HCT116 (cell line): ENCODE measurements around the gene AIFM2. TPM values are rescaled to one million over a fixed set of nuclear protein-coding genes. Genes with fewer than 3 reads are reported as not detected.

Experiments
- ATAC-seq: fragments of 200-7000 bp; cut with Tn5 transposase; 2 replicates; pipeline ENCODE4 v1.9.1; 2020; ENCODE audit warnings: mild to moderate bottlenecking, moderate library complexity
- BruUV-seq: library from RNA; stranded (reverse); fragments of 400-500 nt; replicated peaks from 2 replicates; lab custom pipeline; 2021; lab: Mats Ljungman, UMichigan
- CTCF ChIA-PET: fragments of 300-600 bp; sonication (Branson Sonifier 250); formaldehyde crosslinking; loops from one replicate; lab custom pipeline; 2021; ENCODE audit warnings: antibody characterized with exemption; lab: Charles Lee
- POLR2A ChIA-PET: fragments of 300-600, 350-600 bp; sonication (Branson Sonifier 250); formaldehyde crosslinking; loops from one replicate; lab custom pipeline; 2021; ENCODE audit warnings: antibody characterized with exemption; lab: Charles Lee
- RAD21 ChIA-PET, 2 experiments: fragments of 300-600 bp; sonication (Branson Sonifier 250); formaldehyde crosslinking; loops; one replicate each; lab custom pipeline; 2023; ENCODE audit warnings: low total read pairs in 2 of 2; ENCODE audit not compliant: uncharacterized antibody in 2 of 2, unreplicated experiment in 2 of 2, low non-redundant PET in 1 of 2; lab: Charles Lee
- DNase-seq: peaks from one replicate; pipeline ENCODE4 v3.0.0-alpha.2; 2010; ENCODE audit warnings: low read depth, low spot score
- H2AFZ ChIP-seq: fragments of 200-600 bp; shearing (Covaris generic), sonication (generic); 2 replicates; pipeline ENCODE4 v1.6.1; 2017; ENCODE audit warnings: low read depth, mixed run types, mixed read lengths, antibody characterized with exemption, low read length; ENCODE audit not compliant: poor library complexity, severe bottlenecking
- H3K27ac ChIP-seq: 2 replicates; pipeline ENCODE4 v1.5.1; 2012; ENCODE audit warnings: low read depth, low read length
- H3K27me3 ChIP-seq: fragments of 200-600 bp; sonication (generic); 2 replicates; pipeline ENCODE4 v1.6.1; 2016; ENCODE audit warnings: mixed run types, low read length, mixed read lengths; ENCODE audit not compliant: insufficient read depth
- H3K36me3 ChIP-seq, 2 experiments: fragments of 200-500 bp in 1 of 2; fragments of 200-600 bp in 1 of 2; sonication (Bioruptor generic) in 1 of 2; sonication (generic) in 1 of 2; 2 replicates each; pipeline versions ENCODE4 v1.5.1 to v1.6.1; 2014 to 2016; ENCODE audit warnings: low read length in 2 of 2, inconsistent platforms in 1 of 2, mixed read lengths in 1 of 2, mixed run types in 1 of 2; ENCODE audit not compliant: insufficient read depth in 2 of 2, control insufficient read depth in 1 of 2
- H3K4me1 ChIP-seq, 2 experiments: fragments of 200-600 bp in 1 of 2; sonication (generic) in 1 of 2; 2 replicates each; pipeline versions ENCODE4 v1.5.1 to v1.6.1; 2012 to 2017; ENCODE audit warnings: low read length in 2 of 2, inconsistent platforms in 1 of 2, mild to moderate bottlenecking in 1 of 2, mixed read lengths in 1 of 2, mixed run types in 1 of 2, moderate library complexity in 1 of 2; ENCODE audit not compliant: insufficient read depth in 2 of 2, control insufficient read depth in 1 of 2
- H3K4me2 ChIP-seq: fragments of 200-600 bp; sonication (generic); 2 replicates; pipeline ENCODE4 v1.6.1; 2017; ENCODE audit warnings: mixed run types, low read length, mixed read lengths
- H3K4me3 ChIP-seq, 2 experiments: fragments of 200-600 bp in 1 of 2; sonication (generic) in 1 of 2; replicated peaks in 1 of 2; 2 replicates each; pipeline ENCODE4 v1.5.1; 2011 to 2016; ENCODE audit warnings: low read length in 2 of 2, control low read depth in 1 of 2, low read depth in 1 of 2, mild to moderate bottlenecking in 1 of 2, mixed read lengths in 1 of 2, mixed run types in 1 of 2
- H3K79me2 ChIP-seq: fragments of 200-600 bp; sonication (generic); 2 replicates; pipeline ENCODE4 v1.6.1; 2017; ENCODE audit warnings: mild to moderate bottlenecking, mixed run types, low read length, moderate library complexity, mixed read lengths; ENCODE audit not compliant: insufficient read depth
- H3K9ac ChIP-seq: fragments of 200-600 bp; sonication (generic); 2 replicates; pipeline ENCODE4 v1.6.1; 2016; ENCODE audit warnings: low read length, mixed read lengths
- H3K9me2 ChIP-seq: fragments of 200-600 bp; sonication (generic), shearing (Covaris generic); 2 replicates; pipeline ENCODE4 v1.6.1; 2017; ENCODE audit warnings: mixed run types, mild to moderate bottlenecking, moderate library complexity; ENCODE audit not compliant: insufficient read depth
- H3K9me3 ChIP-seq, 2 experiments: fragments of 200-500 bp in 1 of 2; fragments of 200-600 bp in 1 of 2; sonication (Bioruptor generic) in 1 of 2; sonication (generic) in 1 of 2; 2 replicates each; pipeline ENCODE4 v1.6.1; 2014 to 2017; ENCODE audit warnings: low read length in 2 of 2, mixed read lengths in 2 of 2, inconsistent platforms in 1 of 2, low read depth in 1 of 2, mild to moderate bottlenecking in 1 of 2, mixed run types in 1 of 2, moderate library complexity in 1 of 2; ENCODE audit not compliant: control insufficient read depth in 1 of 2, insufficient read depth in 1 of 2
- H4K20me1 ChIP-seq: fragments of 200-600 bp; sonication (generic), shearing (Covaris generic); 2 replicates; pipeline ENCODE4 v1.6.1; 2017; ENCODE audit warnings: mixed run types, mild to moderate bottlenecking, moderate library complexity; ENCODE audit not compliant: insufficient read depth
- EZH2phosphoT487 ChIP-seq: fragments of 200-600 bp; IDR thresholded peaks from 2 replicates; pipeline ENCODE4 v1.6.1; 2018; ENCODE audit warnings: antibody characterized with exemption, borderline replicate concordance
- JUND ChIP-seq: IDR thresholded peaks from 2 replicates; pipeline ENCODE4 v1.6.1; 2012
- POLR2A ChIP-seq: IDR thresholded peaks from 2 replicates; pipeline ENCODE4 v1.7.0; 2011; ENCODE audit warnings: borderline replicate concordance; ENCODE audit not compliant: insufficient read depth, insufficient read length; ENCODE audit errors: extremely low read depth
- POLR2AphosphoS5 ChIP-seq: IDR thresholded peaks from 2 replicates; pipeline ENCODE4 v1.6.1; 2011; ENCODE audit warnings: mild to moderate bottlenecking, low read depth, low read length, moderate library complexity
- RAD21 ChIP-seq: IDR thresholded peaks from 2 replicates; pipeline ENCODE4 v1.6.1; 2012; ENCODE audit warnings: low read depth, mild to moderate bottlenecking
- SIN3A ChIP-seq: IDR thresholded peaks from 2 replicates; pipeline ENCODE4 v1.6.1; 2012; ENCODE audit warnings: low read depth
- YY1 ChIP-seq: IDR thresholded peaks from 2 replicates; pipeline ENCODE4 v1.6.1; 2011; ENCODE audit warnings: low read length, low read depth, moderate library complexity, mild to moderate bottlenecking; ENCODE audit not compliant: insufficient replicate concordance; ENCODE audit errors: extremely low read depth
- ZBTB33 ChIP-seq: IDR thresholded peaks from 2 replicates; pipeline ENCODE4 v1.6.1; 2011; ENCODE audit warnings: mild to moderate bottlenecking, low read length, moderate library complexity; ENCODE audit not compliant: insufficient replicate concordance; ENCODE audit errors: extremely low read depth
- ZNF274 ChIP-seq: fragments of 200-500 bp; sonication (Bioruptor generic); IDR thresholded peaks from 2 replicates; pipeline ENCODE4 v1.6.1; 2014; ENCODE audit warnings: mild to moderate bottlenecking, low read depth, low read length, inconsistent platforms
- intact Hi-C: fragments of 100-400 bp; cut with micrococcal nuclease; formaldehyde crosslinking; loops from 2 replicates; pipeline ENCODE4 v1.10.0; 2022
- total RNA-seq: library from RNA; stranded (reverse); gene quantifications from one replicate; pipeline ENCODE4 v1.2.1, GENCODE V29; 2021; ENCODE audit not compliant: unreplicated experiment
- TF ChIP-seq, protein P1 (sequence below), 3 experiments: fragments of 200-600 bp in 1 of 3; sonication (generic) in 1 of 3; IDR thresholded peaks in 2 of 3; conservative IDR thresholded peaks in 1 of 3; 2 replicates each; pipeline ENCODE4 v1.5.1; 2012 to 2017; ENCODE audit warnings: low read depth in 2 of 3, low read length in 2 of 3, antibody characterized with exemption in 1 of 3, borderline replicate concordance in 1 of 3, control low read depth in 1 of 3, mild to moderate bottlenecking in 1 of 3, mixed read lengths in 1 of 3, mixed run types in 1 of 3, moderate library complexity in 1 of 3; ENCODE audit not compliant: insufficient read depth in 1 of 3

Gene AIFM2
- total RNA-seq, 1 experiment from 2014 or later: 20.0 TPM

DNA sequence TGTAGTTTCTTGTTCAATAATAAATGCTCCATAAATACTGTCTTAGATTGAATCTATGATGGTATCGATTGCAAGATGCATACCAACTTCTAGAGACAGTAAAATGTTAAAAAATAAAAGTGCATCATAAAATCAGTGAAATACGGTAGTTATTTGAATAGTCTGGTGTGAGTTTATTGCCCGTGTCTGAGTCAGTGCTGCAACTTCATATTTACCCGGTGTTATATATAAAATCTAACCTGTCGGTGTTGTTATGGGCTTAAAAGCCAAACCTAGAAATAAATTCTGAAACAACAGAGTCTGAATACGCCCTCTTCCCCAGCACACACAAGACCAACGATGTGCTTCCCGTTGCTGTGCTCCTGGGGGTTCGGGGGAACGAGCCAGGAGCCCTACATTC, 63.7 kb downstream of the AIFM2 start:
- H4K20me1 ChIP-seq: no peaks in the 10 kb centered on the region
- intact Hi-C loops: no loop called here
- no peak overlapping the region for H3K27ac ChIP-seq
- H3K9ac ChIP-seq: no peak overlapping the region
- CTCF ChIA-PET: no interaction called here
- H3K9me3 ChIP-seq: no peaks in the 10 kb centered on the region
- ATAC-seq (no peak), DNase-seq (no peak)
- RAD21 ChIA-PET: no interaction called here
- H3K4me2 ChIP-seq: no peak overlapping the region
- TF ChIP-seq ZBTB33: no peak
- TF ChIP-seq EZH2phosphoT487: no peak
- no peak for TF ChIP-seq YY1
- no peak for TF ChIP-seq POLR2A
- no peak for TF ChIP-seq ZNF274
- no peak for TF ChIP-seq SIN3A
- no peak for TF ChIP-seq POLR2AphosphoS5
- TF ChIP-seq JUND: no peak
- TF ChIP-seq RAD21: no peak
- TF ChIP-seq, protein P1, sequence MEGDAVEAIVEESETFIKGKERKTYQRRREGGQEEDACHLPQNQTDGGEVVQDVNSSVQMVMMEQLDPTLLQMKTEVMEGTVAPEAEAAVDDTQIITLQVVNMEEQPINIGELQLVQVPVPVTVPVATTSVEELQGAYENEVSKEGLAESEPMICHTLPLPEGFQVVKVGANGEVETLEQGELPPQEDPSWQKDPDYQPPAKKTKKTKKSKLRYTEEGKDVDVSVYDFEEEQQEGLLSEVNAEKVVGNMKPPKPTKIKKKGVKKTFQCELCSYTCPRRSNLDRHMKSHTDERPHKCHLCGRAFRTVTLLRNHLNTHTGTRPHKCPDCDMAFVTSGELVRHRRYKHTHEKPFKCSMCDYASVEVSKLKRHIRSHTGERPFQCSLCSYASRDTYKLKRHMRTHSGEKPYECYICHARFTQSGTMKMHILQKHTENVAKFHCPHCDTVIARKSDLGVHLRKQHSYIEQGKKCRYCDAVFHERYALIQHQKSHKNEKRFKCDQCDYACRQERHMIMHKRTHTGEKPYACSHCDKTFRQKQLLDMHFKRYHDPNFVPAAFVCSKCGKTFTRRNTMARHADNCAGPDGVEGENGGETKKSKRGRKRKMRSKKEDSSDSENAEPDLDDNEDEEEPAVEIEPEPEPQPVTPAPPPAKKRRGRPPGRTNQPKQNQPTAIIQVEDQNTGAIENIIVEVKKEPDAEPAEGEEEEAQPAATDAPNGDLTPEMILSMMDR (IDR thresholded peaks at IDR 0.05 in 2 of 3, conservative IDR thresholded peaks at IDR 0.05 in 1 of 3; ENCODE audit: borderline replicate concordance in 1 of 3, insufficient read depth in 1 of 3, low read depth in 2 of 3, low read length in 2 of 3): no peak
- BruUV-seq: no TSS peak
- H3K27me3 ChIP-seq: no peaks in the 10 kb centered on the region
- POLR2A ChIA-PET: no interaction called here
- H3K4me3 ChIP-seq: no peak overlapping the region
- no peaks in the 10 kb centered on the region for H3K9me2 ChIP-seq
- no peaks in the 10 kb centered on the region for H3K79me2 ChIP-seq
- H3K4me1 ChIP-seq: no peaks in the 10 kb centered on the region
- no peaks in the 10 kb centered on the region for H3K36me3 ChIP-seq
- H2AFZ ChIP-seq: no peak overlapping the region
